ENCODE results near the gene MASP2.
A peak's percentile ranks its signal among the peaks of the same experiment; 100 is the strongest.
"Not testable (repeated sequence)": the region's sequence is repeated elsewhere in the genome, so short reads cannot be mapped to it uniquely, and the experiment has no call there.

Gene MASP2

DNA sequence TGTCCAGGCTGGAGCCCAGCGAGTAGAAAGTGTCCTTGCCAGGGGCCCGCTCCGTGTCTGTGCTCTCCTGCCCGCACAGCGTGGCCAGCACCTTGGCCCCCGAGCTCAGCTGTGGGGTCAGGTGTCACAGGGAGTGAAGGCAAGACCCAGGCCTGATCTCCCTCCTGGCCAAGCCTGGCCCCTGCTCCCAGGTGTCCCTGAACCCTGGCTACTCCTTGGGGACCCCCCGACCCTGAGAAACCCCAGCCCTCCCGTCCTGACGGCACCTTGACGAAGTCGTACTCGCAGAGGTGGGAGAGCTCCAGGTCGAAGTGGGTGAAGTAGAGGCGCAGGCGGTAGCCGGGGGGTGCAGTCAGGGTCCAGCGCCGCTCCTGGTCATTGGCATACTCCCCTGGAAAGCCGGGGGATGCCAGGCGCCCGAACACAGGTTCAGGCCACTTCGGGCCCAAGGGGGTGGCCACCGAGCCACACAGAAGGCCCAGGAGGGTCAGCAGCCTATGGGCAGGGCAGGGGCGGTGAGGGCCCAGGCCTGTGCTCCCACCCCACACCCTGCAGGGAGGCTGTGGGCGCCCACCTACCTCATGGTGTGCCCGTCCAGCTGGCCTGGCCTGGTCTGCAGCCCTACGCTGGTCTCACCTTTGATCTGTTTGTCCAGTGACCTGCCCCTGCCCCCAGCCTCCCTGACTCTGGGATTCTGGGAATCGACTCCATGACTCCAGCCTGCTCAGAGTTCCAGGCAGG, at the start of gene MASP2:
Gene MASP2 (minus strand): TSS at position 615 of the 741 bp plus-strand sequence. CDS start 32 bp downstream, at position 583.
- no peak for DNase-seq

DNA sequence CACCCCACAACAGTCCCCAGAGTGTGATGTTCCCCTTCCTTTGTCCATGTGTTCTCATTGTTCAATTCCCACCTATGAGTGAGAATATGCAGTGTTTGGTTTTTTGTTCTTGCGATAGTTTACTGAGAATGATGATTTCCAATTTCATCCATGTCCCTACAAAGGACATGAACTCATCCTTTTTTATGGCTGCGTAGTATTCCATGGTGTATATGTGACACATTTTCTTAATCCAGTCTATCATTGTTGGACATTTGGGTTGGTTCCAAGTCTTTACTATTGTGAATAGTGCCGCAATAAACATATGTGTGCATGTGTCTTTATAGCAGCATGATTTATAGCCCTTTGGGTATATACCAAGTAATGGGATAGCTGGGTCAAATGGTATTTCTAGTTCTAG, 36.7 kb upstream of the MASP2 start:
- not testable (repeated sequence) for DNase-seq

DNA sequence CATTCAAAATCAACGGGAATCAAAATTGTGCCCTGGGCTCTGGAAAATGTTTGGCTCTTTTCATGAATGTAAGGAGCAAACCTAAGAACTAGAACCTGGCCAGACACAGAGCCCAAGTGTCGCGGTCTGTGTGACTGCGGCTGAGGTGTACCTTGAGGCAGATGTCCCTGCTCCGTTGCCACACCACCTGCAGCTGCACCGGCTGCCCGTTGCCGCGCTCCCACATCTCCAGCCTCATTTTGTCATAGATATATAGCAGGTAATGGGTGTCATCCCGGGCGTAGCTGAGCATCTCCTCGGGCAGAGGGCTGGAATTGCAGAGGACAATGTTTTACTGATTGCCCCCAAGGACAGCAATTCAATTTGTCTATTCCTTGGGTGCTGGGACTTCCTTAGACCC, 33.9 kb upstream of the MASP2 start:
- no peak for DNase-seq

DNA sequence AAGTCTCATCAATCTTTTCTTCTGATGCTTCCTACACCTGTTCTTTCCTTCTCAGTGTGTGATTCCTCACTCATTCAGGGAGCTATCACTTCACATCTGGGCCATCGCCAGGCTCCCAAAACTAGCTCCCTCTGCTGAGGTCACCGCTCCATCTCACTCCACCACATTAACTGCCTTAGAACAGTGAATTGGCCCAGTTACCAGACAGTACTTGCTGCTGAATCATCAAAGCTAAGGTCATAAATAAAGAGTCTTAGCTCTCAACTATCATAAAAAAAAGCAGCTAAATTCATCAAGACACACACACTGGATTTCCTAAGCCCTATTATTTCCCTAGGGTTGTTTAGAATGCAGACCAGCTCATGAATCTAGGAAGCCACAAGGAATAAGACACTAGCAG, 31.6 kb upstream of the MASP2 start:
- no peak for DNase-seq

DNA sequence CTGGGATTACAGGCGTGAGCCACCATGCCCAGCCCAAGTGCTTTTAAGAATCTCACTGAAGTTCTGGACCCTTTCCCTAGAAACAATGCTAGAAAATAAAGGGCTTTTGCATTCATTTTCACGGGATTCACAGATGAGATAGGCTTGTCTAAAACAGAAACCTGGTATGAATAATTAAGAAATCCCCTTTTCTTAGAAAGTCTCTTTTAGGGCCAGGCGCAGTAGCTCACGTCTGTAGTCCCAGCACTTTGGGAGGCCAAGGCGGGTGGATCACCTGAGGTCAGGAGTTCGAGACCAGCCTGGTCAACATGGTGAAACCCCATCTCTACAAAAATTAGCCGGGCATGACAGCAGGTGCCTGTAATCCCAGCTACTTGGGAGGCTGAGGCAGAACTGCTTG, 26.4 kb upstream of the MASP2 start:
- not testable (repeated sequence) for DNase-seq

DNA sequence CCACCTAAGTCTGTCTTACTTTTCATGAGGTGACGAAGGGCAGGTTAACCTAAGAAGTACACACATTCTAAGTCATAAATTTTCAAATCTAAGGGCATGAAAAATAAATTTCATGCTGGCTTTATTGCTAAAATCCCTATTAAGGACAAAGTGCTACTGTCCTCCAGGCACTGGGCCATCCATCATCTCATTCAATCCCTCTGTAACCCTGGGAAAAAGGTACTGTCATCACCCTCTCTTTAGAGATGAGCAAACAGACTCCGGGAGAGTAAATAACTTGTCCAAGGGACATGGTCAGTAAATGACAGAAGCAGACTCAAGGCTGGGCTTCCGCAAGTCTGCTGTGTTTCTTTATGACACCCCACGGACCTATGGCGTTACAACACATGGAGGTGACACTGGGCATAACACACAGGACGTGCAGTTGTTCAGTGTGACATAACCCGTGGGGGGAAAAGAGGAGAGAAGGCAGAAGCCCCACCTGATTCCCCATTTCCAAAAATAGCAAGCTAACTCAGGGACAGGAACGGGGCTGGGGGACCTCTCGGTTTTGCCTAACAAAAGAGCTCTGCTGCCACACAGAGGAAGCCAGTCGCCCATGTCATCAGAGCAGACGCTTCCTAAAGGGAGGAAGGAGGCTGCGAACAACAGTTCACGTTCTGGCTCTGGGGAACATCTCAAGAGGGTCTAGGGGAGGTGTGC, 25.3 kb upstream of the MASP2 start:
- DNase-seq: no peak

DNA sequence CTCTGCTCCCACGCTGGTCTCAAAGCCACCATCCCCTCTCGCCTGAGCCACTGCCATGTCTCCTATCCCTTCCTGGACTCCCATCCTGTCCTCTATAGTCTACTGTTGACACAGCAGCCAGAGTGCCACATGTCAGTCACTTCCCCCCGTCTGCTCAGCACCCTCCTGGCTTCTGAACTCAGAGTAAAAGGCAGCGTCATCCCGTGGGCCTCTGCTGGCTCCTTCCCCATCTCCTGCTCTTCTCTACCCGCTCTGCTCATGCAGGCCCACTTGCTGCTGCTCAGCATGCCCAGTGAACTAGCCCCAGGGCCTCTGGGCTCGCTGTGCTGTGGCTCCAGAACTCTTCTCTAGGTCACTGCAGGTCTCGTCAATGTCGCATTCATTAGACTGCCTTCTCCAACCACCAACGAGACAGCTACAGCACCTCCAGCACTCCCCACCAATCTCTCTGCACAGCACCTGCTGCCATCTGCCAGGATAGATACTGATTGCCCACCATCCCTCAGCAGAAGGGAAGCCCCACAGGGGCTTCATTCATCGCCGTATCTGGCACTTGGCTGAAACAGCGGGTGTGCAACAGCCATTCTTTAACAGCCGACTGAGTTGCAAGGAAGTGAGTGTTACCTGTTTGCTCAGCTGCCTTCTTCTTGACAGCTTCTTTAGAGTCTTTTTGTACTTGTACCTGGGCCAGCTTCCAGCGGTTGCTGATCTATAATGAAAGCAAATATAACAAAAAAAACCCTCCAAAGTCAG, 24.6 kb upstream of the MASP2 start:
- no peak for DNase-seq

DNA sequence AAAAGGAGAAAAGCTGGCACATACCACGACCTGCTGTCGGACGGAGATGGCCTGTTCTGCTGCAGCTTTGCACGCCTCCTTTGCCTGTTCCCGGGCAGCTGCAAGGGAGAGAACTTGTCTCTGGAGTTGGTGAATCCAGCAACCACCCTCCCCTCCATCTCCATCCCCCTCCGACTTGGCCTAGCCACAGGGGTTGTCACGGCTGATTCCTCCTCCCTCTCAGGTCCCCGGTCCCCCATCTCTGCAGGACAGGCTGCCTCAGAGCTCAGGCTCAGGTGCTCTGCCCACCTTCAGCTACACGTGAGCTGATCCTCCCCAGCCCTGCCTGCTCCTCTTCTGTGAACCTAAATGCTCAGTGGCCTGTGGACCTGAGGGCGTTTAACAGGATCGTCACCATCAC, 23.8 kb upstream of the MASP2 start:
- no peak for DNase-seq

DNA sequence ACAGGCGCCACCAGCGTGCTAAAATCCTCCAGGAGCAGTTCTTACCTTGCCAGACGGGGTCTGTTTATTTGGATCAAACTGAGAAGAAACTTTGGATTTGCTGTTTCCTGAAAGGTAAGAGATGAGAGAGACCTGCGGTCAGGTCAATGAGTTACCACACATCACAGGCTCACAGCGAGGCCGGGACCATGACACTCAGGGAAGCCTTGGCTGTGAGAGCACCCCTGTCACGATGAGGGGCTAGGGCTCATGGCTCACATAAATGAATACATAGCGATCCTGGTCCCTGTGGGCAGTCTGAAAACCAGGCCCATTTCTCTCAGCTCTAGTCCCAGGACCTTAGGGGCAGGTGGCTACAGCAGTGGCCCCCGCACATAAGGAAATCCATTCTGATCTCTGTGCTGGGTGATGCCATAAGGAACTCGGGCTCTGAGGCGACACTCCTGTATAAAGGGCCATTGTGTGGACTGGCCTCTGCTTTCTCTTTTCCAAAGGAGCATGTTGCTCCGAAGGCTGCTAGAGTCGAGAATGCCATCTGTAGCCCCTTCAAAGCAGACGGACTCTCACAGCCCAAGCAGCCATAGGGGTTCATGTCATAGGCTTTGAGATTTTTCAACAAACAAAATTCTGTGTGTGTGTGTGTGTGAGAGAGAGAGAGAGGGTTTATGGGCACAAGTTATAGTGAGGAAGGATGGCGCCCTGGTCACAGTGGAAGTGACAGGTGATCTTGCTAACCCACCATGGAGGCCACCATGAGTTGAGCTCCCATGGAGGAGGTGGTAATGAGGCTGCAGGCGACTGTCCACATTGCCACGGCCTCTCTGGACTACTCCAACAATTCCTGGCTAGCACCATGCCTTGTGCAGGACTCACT, 21.8 kb upstream of the MASP2 start:
- no peak for DNase-seq

DNA sequence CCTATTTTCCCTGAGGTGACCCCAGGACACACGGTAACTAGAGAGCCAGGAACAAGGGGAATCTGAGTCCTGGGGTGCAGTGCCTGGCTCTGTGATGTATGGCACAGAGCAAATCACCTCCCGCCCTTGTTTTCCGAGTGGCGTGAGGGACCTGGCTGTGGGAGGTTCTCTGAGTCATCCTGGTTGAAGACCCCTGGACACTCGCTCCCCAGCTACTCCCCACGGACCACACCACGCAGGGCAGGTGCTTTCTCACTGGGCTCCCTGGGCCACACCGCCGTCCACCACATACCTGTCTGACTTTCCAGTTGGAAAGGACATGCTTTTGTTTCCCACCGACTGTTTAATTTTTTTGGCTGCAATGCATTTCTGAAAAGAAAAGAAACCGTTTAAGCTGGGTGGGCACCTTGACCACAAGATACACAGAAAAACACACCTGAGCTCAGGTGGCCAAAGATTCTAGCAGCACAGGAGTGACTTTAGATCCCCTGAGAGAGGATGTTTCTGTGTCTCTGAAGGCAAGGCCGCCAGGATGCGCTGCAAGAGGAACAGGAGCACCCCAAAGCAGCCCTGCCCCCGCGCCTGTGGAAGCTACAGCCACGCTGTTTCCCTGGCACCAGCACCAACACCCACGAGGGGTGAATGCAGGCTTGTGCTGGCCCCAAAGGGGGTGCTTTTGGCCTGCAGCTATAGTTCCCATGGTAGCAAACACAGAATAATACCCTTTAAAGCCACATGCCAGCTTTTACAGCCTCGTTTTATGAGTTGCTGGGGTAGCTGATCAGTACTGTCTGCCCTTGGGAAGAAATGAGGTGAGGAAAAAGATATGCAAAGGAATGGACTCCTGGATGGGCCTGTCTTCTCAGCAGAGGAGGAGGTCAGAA, 20.9 kb upstream of the MASP2 start:
- no peak for DNase-seq

DNA sequence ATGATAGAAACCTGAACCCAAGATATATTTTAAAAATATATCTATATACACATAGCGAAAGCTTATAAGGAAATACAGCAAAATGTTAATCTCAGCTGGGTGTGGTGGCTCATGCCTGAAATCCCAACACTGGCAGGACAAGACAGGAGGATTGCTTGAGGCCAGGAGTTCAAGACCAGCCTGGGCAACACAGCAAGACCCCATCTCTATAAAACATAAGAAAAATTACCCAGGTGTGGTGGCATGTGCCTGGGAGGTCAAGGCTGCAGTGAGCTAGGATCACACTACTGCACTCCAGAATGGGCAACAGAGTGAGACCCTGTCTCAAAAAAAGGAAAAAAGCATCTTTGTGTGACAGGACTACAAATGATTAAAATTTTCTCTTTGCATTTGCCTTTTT, 18.8 kb upstream of the MASP2 start:
- DNase-seq: no peak

DNA sequence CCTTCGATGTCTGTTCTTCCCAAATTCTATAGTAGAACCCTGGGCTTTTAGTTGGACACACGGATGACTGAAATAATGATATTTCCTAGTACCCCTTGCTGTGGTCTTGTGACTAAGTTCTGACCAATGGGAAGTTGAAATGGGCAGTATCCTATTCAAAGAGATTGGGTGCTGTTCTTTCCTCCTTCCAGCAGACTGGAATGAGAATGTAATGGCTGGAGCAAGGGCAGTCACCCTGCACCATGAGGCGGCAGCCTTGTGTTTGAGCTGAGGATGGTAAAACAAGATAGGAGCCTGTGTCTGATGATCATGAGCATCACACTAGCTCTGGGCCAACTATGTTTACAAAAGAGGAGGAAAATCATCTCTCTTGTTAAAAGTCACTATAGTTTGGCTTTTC, 17.9 kb upstream of the MASP2 start:
- DNase-seq: no peak

DNA sequence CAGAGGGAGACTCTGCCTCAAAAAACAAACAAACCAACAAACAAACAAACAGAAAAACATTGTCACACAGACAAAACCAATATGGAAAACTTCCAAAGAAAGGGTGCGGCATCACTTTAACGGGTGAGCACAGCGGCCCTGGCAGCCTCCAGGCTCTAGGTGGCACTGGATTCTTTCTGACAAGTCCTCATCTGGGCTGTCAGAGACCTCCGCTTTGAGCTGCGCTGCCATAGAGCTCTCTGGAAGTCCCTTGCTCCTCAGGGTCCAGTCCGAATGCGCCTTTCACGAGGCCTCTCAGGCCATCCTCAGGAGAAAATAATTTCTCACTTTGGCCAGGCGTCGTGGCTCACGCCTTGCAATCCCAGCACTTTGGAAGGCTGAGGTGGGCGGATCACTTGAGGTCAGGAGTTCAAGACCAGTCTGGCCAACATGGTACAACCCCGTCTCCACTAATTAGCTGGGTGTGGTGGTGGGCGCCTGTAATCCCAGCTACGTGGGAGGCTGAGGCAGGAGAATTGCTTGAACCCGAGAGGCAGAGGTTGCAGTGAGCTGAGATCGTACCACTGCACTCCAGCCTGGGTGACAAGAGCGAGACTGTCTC, 17.0 kb upstream of the MASP2 start:
- not testable (repeated sequence) for DNase-seq

DNA sequence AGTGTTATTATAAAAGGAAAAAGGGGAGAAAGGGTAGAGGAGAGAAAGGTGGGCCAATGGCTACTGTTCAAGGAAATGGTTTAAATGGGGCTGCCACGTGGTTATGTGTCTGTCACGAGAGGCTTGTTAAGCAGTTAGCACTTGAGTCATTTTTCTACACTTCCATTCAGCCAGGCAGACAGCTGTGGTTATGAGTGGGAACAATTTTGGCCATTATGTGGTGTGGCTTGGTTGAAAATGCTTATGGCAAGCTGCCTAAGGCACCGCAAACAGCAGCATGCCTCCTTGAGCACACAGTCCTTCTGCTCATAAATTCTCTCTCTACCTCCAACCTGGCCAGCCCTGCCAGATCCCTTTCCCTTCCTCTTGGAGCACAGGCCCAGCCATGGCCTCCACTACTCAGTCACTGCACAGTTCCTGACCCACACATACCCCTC, 15.9 kb upstream of the MASP2 start:
- DNase-seq: no peak

DNA sequence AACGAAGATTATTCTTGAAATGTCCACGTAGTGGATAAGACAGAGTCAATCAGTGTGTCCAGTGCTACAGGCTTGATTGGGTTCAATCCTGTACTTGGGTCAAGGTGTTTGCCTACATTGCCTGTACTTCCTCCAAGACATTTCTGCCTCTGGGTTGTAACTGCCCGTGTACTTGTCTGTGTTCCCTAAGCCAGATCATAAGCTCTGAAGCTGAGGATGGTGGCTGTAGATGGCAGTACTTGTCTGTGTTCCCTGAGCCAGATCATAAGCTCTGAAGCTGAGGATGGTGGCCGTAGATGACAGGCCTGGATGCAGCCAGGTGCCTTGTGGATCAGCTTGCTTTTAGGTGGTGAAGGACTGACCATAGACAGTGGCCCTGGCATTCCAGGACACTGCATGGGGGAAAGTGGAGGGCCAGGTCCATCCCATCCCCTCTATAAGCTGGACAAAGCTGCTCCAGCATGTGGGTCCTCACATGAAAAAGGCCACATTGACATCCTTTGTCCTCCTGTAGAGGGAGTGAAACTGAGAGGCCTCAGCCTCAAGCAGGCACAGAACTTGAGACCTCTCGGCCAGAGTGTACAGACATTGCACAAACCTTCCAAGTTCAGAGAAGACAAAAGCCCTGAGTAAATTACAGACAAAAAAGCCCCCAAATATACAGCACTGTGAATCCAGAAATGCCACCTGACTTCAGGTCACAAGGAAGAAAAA, 14.8 kb upstream of the MASP2 start:
- no peak for DNase-seq

DNA sequence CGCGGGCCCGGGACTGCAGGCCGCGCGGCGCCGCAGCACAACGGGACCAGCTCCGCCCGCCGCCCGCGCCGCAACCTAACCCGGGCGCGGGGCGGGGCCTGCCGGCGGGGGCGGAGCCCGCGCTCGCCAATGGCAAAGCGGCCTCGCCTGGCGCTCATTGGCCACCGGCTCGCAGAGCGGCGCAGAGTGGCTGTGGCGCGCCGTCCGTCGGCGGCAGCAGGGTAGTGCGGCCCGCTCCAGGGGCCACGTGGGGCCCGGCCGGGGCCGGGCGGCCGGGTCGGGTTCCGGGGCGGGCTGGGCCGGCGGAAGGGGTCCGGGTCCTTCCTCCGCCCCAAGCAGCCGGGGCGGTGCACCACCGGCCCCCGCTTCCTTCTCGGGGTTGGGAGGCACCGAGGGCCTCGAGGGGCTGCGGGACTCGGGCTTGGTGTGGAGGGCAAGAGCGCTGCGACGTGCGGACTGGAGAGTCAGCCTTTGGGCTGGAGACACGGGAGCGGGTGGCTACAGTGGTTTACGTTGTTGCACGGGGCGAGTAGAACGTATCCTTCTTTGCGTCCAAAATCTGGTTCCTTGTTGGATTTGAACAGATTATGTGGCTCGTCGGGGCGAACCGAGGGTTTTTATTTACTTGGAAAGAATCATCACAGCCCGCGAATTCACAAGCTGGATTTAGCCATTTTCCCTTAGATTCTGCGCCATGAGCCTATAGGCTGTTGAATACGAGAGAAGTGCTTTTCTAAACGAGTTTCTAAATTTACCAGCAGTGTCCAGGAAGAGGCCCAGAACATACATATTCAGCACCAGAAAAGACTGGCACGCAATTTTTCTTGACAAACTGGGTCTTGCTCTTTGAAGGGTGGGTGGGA, 13.2 kb upstream of the MASP2 start, which contains the start of gene SRM:
Gene SRM (minus strand): TSS at position 51 of the 863 bp plus-strand sequence. CDS start 75 bp downstream, outside the sequence.
- DNase-seq: peak; percentile 94

DNA sequence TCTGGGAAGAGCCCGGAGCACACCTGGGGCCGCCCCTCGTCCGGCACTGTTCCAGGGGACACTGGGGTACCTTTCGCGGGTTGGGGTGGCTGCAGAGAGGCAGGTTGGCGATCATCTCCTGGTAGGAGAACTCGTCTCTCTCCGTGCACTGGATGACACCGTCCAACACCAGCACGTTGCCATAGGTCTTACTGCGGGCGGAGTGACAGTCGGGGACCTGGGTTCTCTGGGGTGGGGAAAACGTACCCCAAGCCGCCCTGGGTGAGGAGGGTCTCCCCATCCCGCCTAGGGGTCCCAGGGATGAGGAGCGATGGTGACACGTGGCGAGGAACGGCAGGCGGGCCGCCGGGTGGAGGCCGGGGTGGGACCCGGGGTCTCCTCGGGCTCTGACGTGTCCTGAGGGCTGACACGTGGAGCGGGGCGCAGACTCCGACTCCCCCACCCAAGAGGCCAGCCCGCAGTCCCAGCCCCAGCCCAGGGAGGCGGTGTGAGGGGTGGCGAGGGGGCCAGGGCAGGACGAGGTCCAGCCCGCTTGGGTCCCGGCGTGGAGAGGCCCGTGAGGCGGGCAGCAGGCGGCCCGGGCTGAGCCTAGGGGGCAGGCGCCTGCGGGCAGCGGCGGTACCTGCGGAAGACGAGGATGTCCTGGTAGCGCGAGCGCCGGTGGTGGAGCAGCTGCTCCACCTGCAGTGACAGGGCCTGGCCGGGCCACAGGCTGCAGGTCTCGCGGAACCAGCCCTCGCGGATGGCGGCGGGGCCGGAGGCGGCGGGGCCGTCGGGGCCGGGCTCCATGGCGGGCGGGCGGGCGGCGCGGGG, 12.3 kb upstream of the MASP2 start:
- DNase-seq: peak; percentile 44

DNA sequence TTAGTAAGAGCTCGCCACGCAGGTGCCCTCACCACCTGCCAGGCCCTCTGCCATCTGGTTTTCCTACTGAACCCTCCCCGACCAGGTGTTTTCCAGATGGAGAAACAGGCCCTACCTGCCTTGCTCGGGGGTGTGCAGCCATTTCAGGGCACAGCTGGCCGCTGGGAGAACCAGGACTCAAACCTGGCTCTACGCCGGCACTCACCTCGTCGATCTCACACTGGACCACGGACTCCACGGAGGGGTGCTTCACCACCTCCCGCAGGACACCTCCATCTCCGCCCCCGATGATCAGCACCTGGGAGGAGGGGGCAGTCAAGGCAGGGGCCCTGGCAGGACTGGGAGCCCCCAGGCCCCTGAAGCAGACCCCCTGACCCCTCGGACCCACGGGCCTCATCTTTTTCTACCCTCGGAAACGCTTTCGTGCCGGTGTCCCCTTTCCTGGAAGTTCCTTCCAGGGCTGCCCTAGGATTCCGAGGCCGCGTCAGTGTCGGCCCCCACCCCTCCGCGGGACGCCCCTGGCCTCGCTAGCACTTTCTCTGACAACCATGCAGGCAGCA, 11.6 kb upstream of the MASP2 start:
- no peak for DNase-seq
